Activated T-helper 1 cell treated with anti-CD3 and anti-CD28 coated beads, Interleukin-12 subunit alpha, Interleukin-12 subunit beta, Interleukin-2, Interleukin-4 antibody, amounts not matched to agents 30 ng/mL and 10 ng/mL and 1 ng/mL, durations not matched to agents 14 hours and 24 hours and 36 hours (primary cell): ENCODE results near the gene ATXN1L. TPM values are rescaled to one million over a fixed set of nuclear protein-coding genes. Genes with fewer than 3 reads are reported as not detected.
"Not testable (repeated sequence)": the region's sequence is repeated elsewhere in the genome, so short reads cannot be mapped to it uniquely, and the experiment has no call there.

Experiments used
- DNase-seq: peaks from one replicate; pipeline ENCODE4 v3.0.0; 2021; ENCODE audit warnings: low spot score
- H3K27ac Mint-ChIP-seq: one replicate; pipeline ENCODE4 v1.8.0; 2021; ENCODE audit warnings: mild to moderate bottlenecking, mixed read lengths
- H3K27me3 Mint-ChIP-seq: one replicate; pipeline ENCODE4 v1.8.0; 2022; ENCODE audit warnings: mild to moderate bottlenecking, moderate library complexity, mixed read lengths; ENCODE audit not compliant: insufficient read depth
- H3K36me3 Mint-ChIP-seq: one replicate; pipeline ENCODE4 v1.8.0; 2021; ENCODE audit warnings: low read depth, mixed read lengths
- H3K4me1 Mint-ChIP-seq: one replicate; pipeline ENCODE4 v1.8.0; 2021; ENCODE audit warnings: low read depth, mixed read lengths
- H3K4me3 Mint-ChIP-seq: one replicate; pipeline ENCODE4 v1.8.0; 2021; ENCODE audit warnings: mild to moderate bottlenecking, moderate library complexity, mixed read lengths
- H3K9me3 Mint-ChIP-seq: one replicate; pipeline ENCODE4 v1.8.0; 2021; ENCODE audit warnings: mixed read lengths
- intact Hi-C: fragments of 100-400 bp; cut with micrococcal nuclease; formaldehyde crosslinking; loops from one replicate; pipeline ENCODE4 v1.15.1; 2024
- total RNA-seq: library from RNA; stranded (reverse); gene quantifications from 2 replicates; pipeline ENCODE4 v1.2.3, GENCODE V29; 2022

Gene ATXN1L
- total RNA-seq, 1 donor from 2014 or later = 20.1 TPM

DNA sequence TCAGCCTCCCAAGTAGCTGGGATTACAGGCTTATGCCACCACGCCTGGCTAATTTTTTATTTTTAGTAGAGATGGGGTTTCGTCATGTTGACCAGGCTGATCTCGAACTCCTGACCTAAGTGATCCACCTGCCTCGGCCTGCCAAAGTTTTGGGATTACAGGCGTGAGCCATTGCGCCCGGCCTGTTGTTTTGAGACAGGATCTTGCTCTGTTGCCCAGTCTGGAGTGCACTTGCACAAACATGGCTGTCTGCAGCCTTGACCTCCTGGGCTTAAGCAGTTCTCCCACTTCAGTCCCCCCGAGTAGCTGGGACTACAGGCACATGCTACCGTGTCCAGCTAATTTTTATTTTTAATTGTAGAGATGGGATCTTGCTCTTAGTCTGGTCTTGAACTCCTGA, 58.5 kb downstream of the ATXN1L start:
- no peak overlapping the region for H3K4me3 Mint-ChIP-seq
- no peaks in the 10 kb centered on the region for H3K27me3 Mint-ChIP-seq
- intact Hi-C loops = no loop called here
- no peaks in the 10 kb centered on the region for H3K9me3 Mint-ChIP-seq
- peaks cover 13% of the 10 kb centered on the region for H3K36me3 Mint-ChIP-seq
- no peak for DNase-seq
- no peak overlapping the region for H3K27ac Mint-ChIP-seq
- H3K4me1 Mint-ChIP-seq = peaks cover 30% of the 10 kb centered on the region

GRCh38 chr16:71905765-71906164, 60.0 kb downstream of the ATXN1L start:
- H3K4me3 Mint-ChIP-seq = peak overlapping the region; percentile 11
- H3K9me3 Mint-ChIP-seq, DNase-seq, intact Hi-C loops, H3K27me3 Mint-ChIP-seq, H3K36me3 Mint-ChIP-seq: not testable (repeated sequence)
- peaks cover 23% of the 10 kb centered on the region for H3K4me1 Mint-ChIP-seq
- peak overlapping the region; percentile 8 for H3K27ac Mint-ChIP-seq

Other genes with a start within 250 kb of the ATXN1L start
- not detected in 2 replicates for gene MARVELD3, start 219.8 kb upstream of the ATXN1L start, total RNA-seq
- gene PHLPP2, start 121.3 kb upstream of the ATXN1L start, total RNA-seq = 16.5 and 19.0 TPM in 2 replicates
- gene AP1G1, start 37.1 kb upstream of the ATXN1L start, total RNA-seq = 85.5 and 90.7 TPM in 2 replicates
- gene ZNF821, start 38.2 kb downstream of the ATXN1L start, total RNA-seq = 6.4 and 7.4 TPM in 2 replicates
- 156 and 169 TPM in 2 replicates for gene IST1, start 49.6 kb downstream of the ATXN1L start, total RNA-seq
- not detected in 2 replicates for gene PKD1L3, start 154.4 kb downstream of the ATXN1L start, total RNA-seq
- gene DHODH, start 162.8 kb downstream of the ATXN1L start, total RNA-seq = 31.0 and 33.1 TPM in 2 replicates
- gene HP, start 208.5 kb downstream of the ATXN1L start, total RNA-seq = not detected in 2 replicates
- not detected in 2 replicates for gene HPR, start 217.2 kb downstream of the ATXN1L start, total RNA-seq
- gene TXNL4B, start 247.6 kb downstream of the ATXN1L start, total RNA-seq = 24.0 and 25.1 TPM in 2 replicates
- gene DHX38, start 247.9 kb downstream of the ATXN1L start, total RNA-seq = 89.8 and 99.4 TPM in 2 replicates